HG03460 (cell line): ENCODE measurements around the gene MRPL53.
"Not testable (repeated sequence)": the region's sequence is repeated elsewhere in the genome, so short reads cannot be mapped to it uniquely, and the experiment has no call there.

Experiments used
- ATAC-seq: cut with Tn5 transposase; IDR thresholded peaks from one replicate; pipeline ENCODE4 v1.9.1; 2021; ENCODE audit not compliant: unreplicated experiment

MRPL53 gene

DNA sequence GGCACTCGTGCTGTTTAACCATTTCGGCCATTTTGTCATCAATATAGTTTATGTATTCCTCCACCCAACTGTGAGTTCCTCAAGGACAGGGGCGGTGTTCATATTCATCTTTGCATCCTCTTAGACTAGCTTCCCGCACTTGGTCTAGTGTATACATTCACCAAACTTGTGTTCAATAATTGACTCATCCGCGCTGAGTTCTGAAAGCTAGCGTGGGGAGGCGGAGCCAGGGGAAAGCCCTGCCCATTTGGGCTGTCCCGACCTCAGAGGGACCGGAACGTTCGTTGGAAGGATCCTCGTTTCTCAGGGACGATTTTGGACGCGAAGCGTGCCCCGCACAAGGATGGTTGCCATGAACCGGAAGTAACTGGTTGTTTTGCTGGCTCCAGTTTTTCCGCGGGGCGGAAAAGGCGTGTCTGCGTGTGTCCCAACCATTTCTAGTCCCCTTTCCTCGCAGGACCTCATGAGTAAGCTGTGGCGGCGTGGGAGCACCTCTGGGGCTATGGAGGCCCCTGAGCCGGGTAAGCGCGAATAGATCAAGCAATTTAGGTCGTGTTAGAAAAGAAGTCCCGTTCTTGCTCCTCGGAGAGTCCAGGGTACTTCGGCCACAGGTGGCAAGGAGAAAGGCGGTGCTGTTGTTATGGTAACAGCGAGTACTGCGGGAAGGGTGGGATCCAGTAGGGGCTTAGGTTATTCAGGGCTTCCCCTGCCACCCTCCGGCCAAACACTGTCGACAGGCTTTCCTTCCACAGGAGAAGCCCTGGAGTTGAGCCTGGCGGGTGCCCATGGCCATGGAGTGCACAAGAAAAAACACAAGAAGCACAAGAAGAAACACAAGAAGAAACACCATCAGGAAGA lies 17.6 kb downstream of the MRPL53 start, which contains the start of gene INO80B:
INO80B (plus strand) TSS at position 434 of the 858 bp plus-strand sequence; CDS start at position 464, 30 bp downstream.
- ATAC-seq, result peak; percentile 39

DNA sequence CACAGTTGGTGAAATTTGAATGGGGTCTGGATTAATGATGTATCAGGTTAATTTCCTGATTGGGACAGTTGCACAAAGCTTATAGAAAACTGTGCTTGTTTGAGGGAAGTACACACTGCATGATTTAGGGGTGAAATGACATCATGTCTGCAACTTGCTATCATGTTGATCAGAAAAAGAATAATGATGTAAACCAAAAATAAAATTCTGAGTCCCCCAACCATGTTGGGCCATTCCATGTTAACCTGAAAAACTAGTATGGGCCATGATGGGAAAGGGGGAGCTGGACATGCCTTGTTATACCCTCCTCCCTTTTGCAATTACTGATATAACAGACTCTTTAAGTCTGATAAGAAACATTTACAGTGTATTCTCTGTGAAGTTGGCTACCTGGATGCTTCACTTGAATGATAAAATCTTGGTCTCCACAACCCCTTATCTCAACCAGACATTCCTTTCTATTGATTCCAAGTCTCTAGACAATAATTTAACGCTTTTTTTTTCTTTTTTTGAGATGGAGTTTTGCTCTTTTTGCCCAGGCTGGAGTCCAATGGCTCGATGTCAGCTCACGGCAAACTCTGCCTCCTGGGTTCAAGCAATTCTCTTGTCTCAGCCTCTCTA lies 21.8 kb downstream of the MRPL53 start:
- ATAC-seq, result no peak

DNA sequence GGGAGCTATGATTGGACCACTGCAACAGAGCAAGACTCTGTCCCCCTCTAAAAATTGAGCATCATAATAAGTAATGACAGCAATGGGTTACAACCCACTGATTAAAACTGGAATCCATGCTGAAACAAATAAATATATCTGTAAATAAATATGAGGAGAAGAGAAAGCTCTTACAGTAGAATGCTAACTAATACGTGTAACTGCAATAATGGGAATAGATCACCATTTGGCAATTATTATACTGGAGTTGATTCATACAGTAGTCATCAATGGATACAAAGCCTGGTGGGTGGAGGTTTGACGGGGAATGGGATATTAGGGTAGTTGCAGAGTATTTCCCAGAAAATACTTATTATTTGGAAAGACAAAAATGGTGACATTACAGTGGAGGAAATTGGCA lies 23.7 kb downstream of the MRPL53 start:
- ATAC-seq, result no peak

GRCh38 chr2:74447230-74447999 lies 25.1 kb downstream of the MRPL53 start:
- ATAC-seq, result no peak

- ATAC-seq, result no peak
These were observed 27.8 kb downstream of the MRPL53 start for GRCh38 chr2:74444498-74445318.

GRCh38 chr2:74442483-74443297 lies 29.8 kb downstream of the MRPL53 start:
- ATAC-seq, result not testable (repeated sequence)

- peak; percentile 50 for ATAC-seq
These were observed 30.6 kb downstream of the MRPL53 start, which contains the start of gene RTKN for GRCh38 chr2:74441690-74442482. Gene RTKN, minus strand, starts transcription at chr2:74441937. Its CDS starts 121 bp downstream, at chr2:74441816.

GRCh38 chr2:74441170-74441689 lies 31.2 kb downstream of the MRPL53 start:
- ATAC-seq, result peak; percentile 22

DNA sequence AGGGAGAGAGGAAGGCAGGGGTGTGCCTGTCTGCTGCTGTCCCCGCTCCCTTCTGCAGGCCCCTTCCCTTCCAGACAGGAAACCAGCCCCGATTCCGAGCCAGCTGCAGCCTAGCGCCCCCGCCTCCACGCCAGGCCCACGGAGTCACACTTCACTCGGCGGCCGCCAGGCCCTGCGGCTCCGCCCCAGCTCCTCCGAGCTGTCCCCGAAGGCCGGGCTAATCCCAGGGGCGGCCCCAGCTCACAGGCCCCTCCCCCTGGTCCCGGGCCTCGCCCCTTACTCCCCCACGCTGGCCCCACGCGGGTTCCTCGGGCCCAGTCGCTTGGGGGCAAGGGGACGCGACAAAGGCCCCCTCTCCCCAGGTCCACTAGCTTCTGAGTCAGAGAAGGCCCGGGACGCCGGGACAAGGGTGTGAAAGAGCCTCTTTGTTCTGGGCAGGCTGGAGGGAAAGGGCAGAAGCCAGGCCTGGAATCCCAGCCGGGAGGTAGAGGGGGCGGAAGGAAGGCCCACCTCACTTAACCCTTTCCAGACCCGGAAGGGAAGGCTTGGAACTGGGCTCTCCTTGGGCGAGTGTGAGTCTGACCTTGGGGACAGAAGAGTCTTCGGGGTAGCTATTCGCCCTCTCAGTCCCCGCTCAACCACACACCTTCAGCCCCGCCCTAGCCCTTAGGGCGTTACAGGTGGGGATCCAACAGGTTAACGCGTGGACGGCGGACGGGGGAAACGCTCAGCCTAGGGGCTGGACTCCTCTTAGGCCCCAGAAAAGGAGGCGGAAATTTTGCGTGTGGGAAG lies 31.9 kb downstream of the MRPL53 start:
- ATAC-seq, result peak; percentile 75

- ATAC-seq, result no peak
These were observed 32.6 kb downstream of the MRPL53 start for GRCh38 chr2:74439803-74440377.

DNA sequence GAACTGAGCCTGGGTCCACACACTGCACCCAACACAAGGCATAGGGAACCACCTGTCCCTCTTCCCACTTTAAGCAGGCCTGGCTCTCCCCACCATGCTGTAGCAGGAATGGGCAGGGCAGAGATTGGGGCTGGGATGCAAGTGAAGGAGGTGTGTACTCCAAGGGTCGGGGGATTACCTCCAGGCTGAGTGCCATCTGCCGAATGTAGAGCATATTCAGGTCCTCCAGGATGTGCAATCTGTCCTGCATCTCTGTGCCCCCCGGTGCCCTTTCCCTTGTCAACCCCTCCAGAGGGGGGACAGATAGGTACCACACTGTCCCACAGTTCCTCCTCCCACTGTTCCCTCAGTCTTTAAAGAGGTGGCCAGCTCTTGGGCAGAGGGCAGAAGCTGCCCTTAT lies 33.1 kb downstream of the MRPL53 start:
- no peak for ATAC-seq

- ATAC-seq, result no peak
These were observed 34.2 kb downstream of the MRPL53 start for GRCh38 chr2:74438248-74438647.

- no peak for ATAC-seq
These were observed 35.4 kb downstream of the MRPL53 start for GRCh38 chr2:74436848-74437695.

DNA sequence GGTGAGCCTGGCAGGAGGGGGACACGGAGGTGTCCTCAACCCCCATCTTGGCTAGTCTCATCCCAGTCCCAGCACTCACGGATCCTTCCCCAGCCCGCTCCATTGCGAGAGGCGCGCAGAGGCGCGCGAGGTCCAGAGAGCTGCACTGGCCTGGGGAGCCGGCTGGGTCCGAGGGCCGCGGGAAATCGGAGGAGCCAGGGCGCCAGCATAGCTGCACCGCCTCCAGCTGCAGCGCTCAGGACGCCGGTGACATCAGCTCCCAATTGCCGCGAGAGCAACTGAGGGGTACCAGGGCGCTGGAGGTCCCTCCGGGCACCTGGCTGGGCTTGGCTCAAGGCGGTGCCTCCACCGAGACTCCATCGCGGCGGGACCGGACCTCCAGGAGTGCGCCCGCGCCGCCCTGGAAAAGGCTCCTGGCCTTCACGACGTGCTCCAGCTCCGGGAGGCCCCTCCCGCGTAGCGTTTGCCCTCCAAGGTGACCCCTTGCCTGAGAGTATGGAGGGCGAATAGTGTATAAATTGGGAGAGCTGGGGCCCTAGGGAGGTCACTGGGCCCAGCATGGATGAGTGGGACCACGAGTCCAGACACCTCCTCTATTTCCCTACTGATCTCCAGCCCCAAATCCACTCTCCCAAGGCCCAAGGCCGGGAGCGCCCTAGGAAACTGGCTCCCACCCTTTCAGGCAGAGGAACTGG lies 36.2 kb downstream of the MRPL53 start:
- ATAC-seq, result no peak

GRCh38 chr2:74430502-74430901 lies 42.0 kb downstream of the MRPL53 start:
- ATAC-seq, result no peak
